Kidney tubule cell (primary cell): ENCODE results near the gene COL9A3.

Experiments used
- DNase-seq: peaks from one replicate; pipeline ENCODE4 v3.0.0-alpha.2; 2018; ENCODE audit warnings: low spot score

Gene COL9A3

DNA sequence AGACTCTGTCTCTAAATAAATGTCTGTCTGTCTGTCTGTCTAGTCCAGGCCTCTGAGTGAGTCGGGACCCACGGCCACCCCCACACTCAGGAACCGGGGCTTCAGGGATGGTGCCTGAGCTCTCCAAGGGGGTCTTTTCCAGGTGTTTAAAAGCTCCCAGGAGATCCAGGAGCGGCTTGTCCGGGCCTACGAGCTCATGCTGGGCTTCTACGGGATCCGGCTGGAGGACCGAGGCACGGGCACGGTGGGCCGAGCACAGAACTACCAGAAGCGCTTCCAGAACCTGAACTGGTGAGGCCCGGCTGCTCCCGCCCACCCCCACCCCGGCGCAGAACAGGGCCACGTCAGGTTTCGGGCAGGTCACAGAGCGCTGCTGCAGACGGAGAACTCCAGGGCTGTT, 5.5 kb upstream of the COL9A3 start:
- no peak for DNase-seq

DNA sequence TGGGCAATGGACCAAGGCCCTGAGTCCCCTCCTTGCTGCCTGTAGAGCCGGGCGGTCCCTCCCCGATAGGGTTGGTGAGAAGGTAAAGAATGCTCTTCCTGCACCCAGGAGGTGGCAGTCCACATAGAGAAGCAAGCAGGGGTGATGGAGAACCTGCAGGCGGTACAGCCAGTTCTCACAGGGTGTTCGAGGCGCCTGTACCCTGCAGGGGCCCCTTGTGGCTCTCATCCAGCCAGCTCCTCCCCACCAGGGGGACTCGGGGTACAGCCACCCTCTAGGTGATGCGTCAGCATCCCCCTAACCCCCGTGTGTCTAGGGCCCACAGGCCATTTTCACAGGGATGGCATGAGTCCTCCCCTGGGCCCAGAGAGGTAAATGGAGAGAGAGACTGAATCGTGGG, 5.1 kb upstream of the COL9A3 start:
- DNase-seq = no peak

DNA sequence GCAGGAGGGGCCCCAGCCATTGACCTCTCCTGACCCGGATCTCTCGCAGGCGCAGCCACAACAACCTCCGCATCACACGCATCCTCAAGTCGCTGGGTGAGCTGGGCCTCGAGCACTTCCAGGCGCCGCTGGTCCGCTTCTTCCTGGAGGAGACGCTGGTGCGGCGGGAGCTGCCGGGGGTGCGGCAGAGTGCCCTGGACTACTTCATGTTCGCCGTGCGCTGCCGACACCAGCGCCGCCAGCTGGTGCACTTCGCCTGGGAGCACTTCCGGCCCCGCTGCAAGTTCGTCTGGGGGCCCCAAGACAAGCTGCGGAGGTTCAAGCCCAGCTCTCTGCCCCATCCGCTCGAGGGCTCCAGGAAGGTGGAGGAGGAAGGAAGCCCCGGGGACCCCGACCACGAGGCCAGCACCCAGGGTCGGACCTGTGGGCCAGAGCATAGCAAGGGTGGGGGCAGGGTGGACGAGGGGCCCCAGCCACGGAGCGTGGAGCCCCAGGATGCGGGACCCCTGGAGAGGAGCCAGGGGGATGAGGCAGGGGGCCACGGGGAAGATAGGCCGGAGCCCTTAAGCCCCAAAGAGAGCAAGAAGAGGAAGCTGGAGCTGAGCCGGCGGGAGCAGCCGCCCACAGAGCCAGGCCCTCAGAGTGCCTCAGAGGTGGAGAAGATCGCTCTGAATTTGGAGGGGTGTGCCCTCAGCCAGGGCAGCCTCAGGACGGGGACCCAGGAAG, 4.5 kb upstream of the COL9A3 start:
- DNase-seq = no peak

DNA sequence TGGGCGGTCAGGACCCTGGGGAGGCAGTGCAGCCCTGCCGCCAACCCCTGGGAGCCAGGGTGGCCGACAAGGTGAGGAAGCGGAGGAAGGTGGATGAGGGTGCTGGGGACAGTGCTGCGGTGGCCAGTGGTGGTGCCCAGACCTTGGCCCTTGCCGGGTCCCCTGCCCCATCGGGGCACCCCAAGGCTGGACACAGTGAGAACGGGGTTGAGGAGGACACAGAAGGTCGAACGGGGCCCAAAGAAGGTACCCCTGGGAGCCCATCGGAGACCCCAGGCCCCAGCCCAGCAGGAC, 4.0 kb upstream of the COL9A3 start:
- no peak for DNase-seq

DNA sequence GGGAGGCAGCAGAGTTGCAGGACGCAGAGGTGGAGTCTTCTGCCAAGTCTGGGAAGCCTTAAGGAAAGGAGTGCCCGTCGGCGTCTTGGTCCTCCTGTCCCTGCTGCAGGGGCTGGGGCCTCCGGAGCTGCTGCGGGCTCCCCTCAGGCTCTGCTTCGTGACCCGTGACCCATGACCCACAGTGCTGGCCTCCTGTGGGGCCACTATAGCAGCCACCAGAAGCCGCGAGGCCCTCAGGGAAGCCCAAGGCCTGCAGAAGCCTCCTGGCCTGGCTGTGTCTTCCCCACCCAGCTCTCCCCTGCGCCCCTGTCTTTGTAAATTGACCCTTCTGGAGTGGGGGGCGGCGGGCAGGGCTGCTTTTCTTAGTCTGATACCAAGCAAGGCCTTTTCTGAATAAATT, 3.3 kb upstream of the COL9A3 start:
- DNase-seq = no peak

DNA sequence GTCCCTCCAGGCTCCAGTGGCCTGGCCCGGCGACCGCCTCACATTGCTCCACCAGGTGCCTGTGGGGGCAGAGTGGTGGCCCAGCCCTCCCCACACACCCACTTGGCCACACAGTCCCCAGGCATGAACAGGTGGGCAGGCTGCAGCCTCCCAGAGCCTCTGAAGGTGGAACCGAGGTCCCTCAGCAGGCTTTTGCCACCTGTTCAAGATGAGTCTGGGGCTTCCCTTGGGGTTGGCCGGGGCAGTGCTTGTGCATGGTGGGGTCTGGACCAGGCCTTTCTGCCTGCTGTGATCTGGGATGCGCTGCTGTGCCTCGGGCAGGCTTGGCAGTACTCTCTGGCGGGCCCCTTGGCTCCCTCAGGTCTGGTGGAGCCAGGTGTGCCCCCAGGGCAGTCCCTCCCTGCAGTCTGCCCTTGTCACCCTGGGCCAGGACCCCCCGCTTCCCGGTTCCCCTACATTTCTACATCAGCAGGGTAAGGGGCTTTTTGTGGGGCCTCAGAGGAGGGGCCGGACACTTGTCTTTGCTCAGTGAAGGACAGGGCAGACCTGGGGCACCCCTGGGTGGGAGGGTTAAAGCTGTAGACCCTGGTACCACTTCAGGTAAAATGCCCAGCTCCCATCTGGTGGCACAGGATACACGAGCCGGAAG, 2.7 kb upstream of the COL9A3 start:
- DNase-seq = no peak

DNA sequence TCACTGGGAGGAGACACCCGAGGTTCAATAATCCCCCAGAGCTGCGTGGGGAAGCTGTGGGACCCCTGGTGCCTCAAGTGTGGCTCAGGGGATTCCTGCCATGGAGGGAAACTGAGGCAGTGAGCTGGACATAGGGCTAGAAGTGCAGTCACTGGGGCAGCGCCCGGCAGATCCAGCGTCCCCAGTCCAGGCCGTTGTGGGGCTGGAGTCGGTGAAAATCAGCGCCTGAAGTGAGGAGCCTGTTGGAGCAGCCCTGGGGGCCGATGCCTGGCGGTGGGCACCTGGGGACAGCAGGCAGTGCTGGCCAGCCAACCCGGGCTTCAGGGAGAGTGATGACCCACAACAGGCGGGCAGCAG, 2.2 kb upstream of the COL9A3 start:
- DNase-seq = no peak

DNA sequence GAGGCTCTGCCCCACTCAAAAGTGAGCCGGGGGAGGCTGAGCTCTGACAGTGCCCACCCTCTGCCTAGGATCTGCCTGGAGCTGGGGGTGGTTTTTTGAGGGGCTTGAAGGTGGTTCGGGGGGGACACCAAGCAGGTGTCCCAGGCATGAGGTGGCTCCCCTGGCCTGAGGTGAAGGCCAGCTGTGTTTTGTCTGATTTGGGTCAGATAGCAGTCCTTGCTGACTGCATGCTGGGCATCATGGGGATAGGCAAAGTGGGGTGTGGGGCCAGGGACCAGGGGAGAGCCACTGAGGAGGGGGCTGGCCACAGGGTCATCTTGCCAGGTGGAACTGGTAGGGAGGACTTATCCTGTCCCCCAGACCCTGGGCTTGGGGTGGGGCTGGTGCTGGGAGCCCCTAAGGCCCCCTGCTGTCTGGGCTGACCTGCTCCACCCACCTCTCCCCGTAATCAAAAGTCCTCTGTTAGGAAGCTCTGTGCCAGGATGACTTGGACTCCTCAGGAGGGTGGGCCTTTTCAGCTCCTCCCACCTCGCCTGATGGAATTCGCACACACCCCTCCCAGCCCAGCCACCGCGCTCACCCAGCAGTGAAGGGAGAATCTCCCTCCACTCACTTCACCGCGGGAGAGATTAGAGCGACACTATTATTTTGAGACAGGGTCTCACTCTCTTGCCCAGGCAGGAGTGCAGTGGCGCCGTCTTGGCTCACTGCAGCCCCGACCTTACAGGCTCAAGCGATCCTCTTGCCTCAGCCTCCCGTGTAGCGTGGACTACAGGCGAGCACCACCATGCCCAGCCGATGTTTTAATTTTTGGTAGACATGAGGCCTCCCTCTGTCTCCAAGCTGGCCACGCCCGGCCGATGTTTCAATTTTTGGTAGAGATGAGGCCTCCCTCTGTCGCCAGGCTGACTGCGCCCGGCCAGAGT, 1.5 kb upstream of the COL9A3 start:
- DNase-seq = peak; percentile 56

DNA sequence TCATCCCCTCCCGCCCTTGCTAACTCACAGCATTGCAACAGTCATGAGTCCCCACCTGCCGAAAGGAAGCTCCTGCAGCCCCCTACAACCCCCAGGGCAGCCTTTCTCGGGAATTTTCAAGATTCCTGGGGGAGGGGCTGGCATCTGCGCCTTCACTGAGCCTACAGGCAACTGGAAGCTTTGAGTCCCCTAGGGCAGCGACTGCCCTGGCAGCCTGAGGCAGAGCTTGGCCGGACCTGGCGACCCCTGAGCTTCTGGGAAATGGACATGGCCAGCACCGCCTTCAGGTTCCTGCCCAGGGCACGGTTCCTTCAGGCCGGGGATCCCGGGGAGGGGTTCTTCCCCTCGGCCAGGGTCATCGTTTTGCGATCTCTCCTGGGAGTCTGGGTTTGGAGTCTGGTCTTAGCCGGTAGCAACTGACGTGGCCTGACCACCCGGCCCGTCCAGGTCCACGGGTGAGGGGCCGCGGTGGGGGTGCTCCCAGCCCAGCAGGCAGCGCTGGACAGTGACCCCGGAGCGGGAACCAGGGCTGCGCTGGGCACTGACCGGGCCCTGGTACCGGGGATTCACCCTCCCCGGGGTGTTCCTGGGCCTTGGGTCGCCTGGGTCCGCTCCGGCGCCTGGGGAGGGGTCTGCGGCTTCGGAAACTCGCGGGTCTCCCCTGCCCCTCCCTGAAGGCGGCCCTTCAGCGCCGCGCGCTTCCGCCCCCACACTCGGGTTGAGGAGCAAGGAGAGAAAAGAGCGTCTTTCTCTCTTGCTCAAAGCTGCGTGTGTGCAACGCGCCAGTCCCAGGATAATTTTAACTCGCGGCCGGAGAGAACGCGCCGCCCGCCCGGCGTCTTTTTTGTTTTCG, 593 bp upstream of the COL9A3 start:
- no peak for DNase-seq

DNA sequence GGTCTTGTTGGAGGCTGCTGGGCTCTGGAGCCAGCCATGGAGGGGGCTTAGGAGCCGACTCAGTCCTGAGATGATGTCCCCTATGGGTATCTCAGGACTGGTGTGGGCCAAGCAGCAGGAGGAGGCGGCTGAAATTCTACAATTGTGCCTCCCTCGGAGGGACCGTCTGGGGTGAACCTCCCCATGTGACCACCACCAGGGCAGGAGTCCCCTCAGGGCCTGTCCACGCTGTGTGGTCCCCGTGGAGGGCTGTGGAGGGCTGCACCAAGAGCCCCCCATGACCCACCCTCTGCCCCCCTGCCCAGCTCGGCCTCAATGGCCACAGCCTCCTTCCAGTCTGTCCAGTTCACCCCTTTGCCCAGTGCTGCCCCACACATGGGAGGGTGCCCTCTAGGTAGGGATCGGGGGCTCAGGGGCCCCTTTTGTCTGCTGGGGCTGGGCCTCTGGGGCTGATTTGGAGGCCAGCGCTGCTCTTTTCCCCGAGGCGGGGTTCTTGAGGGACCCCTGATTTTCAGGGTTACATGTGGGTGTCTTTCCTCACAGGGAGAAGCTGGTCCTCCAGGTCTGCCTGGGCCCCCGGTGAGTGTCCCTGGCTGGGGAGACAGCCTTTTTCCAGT, 1.2 kb downstream of the COL9A3 start:
- DNase-seq = no peak

DNA sequence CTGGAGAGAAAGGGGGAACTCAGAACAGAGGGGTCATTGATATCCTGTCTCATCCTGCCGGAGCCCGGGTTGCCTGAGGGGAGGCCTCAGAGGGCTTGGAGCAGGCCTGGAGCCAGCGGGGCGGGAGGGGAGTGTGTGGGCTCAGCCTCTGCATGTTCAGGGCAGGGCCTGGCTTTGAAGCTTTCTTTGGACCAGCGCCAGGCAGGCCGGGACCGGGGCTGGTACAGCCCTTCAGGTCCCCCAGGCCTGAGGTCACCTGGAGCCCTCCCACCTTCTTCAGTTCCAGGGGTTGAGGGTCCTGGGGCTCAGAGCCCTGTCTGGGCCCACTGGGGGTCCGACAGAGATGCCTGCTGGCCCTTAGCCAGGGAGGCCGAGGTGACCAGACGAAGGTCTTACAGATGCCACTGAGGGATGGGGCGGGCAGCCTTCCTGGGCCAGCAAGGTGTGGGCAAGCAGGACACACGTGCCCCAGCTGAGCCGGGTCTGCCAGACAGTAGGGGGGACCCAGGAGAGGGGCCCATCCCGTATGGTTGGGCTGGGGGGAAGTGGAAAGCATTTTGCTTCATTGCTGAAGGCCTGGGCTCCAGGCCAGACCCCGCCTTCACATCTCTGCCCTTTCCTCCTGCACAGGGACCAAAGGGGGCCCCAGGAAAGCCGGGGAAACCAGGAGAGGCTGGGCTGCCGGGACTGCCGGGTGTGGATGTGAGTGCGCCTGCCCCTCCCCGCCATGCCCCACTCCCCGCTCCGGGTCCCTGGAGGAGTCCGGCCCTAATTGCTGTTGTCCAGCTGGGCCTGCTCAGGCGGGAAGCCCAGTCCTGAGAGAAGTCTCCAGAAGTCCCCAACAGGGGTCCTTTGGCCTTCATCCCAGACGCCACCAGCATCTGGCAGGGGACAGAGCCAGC, 2.0 kb downstream of the COL9A3 start:
- DNase-seq = no peak

DNA sequence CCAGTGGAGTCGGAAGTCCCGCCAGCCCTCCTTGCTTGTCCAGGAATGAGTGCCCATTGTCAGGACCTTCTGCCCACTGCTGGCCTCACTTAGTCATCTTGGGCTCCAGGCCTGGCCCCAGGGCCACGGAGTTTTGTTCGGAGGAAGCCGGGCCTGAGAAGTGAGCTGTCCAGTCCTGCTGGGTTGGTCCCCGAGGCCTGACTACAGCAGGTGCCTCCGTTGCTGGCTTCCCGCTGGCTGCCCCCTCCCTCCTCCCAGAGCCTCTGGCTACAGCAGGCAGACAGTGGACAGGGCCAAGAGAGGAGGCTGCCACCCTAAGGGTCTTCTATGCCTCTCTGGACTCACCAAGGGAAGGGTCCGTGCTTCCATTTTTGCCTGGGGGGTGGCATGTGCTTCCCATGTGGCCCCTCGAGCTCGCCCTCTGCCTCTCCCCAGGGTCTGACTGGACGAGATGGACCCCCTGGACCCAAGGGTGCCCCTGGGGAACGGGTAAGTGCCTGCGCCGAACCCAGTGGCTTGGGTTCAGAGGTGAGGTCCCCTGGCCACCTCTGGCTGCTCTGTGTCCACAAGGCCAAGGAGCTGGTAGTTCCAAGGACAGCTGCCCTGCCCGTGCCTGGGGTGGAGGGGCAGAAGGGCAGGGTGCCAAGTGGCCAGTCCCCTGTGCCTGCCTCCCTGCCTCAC, 2.8 kb downstream of the COL9A3 start:
- peak; percentile 43 for DNase-seq

DNA sequence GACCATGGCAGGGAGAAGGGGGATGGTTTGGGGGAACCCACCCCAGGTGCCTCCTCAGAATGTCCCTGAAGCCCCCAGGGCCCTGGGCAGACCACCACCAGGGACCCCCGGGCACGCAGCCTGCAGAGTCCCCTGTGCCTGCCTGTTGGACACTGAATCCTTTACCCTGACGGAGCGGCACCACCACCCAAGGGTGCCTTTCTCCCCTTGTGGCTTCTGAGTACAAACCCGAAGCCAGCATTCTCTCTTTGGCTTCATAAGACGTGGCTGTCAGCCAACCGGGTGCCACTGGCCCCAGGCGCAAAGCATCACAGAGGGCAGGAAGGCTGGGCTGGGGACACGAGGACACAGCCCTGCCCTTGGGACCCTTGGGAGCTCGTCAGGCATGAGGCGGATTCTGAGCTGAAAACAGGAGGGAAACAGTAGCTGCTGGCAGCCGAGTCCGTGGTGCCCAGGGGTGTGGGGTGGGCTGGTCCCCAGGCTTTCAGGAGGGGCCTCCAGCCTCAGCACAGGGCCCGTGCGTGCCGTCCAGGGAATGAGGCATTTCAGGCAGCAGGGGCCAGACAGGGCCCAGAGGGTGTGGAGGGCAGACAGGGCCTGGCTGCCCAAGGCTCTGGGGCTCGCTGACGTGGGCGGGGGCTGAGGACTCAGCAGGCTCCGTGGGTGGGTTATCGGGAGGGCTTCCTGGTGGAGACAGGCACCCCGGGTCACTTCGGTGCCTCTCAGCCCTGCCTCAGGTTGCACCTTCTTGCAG, 3.5 kb downstream of the COL9A3 start:
- DNase-seq = no peak

DNA sequence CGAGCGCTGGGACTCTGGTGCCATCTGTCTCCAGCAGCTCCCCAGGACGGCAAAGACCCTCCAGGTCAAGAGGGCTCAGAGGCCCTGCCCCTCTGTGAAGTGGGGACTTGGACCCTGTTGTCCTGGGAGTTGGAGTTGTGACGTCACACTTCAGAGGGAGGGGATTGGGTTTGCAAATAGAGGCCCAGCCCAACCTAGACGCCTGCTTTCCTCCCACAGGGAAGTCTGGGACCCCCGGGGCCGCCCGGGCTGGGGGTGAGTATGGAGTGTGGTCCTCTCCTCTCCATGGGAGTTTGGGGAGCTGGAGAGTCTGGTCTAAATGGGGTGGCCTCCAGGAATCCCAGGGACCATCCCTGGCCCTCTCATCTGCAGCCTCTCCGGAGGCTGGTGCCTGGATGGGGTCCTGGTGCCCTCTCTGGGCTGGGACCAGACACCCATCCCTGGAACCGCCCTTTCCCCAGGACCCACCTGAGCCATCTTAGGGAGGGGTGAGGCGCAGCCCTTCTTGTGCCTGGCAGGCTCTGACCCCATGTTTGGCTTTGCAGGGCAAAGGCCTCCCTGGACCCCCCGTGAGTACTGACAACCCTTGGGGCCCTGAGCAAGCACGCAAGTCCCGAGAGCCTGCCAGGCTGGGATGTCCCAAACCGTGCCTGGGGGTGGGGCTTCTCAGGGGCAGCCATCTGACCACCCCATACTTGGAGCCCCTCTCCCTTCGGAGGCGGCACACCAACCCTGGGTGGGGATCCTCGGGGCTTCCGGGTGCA, 4.3 kb downstream of the COL9A3 start:
- no peak for DNase-seq

DNA sequence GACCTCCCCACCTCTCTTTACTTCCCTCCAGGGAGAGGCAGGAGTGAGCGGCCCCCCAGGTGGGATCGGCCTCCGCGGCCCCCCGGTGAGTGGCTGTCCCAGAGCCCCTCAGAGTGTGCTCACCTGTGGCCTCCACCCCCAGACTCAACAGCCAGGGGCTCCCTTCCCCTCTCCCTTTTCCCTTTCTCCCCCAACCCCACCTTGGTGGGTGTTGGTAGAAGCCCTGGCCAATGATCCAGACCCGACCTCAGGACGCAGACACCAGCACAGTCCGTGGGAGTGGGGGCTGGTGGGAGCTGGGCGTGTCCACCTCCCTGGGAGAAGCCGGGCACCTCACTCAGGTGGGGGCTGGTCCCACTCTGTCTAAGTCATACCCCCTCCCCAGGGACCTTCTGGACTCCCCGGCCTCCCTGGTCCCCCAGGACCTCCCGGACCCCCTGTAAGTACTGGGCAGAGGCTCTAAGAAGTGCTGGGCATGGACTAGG, 4.9 kb downstream of the COL9A3 start:
- DNase-seq = no peak

DNA sequence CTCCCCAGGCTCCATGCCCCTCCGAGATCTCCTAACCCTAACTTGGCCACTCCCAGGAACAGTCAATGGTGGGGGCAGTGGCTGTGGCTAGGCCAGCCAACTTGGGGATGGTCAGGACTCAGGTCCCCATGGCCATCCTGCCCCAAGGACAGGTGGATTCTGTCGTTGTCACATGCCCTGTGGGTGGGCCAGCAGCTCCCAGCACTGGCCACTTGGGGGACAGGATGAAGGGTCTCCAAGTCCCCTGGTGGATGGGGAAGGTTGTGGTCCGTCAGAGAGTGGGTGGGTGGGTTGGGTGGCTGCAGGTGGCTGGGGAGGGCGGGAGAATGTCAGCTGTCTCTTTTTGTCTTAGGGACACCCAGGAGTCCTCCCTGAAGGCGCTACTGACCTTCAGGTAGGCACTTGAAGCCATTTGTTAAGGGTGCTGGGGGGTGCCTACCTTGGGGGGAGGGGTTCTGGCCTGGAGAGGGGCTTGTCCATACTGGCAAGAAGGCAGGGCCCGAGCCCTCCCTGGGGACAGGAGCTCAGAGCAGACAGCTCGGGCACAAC, 5.5 kb downstream of the COL9A3 start:
- no peak for DNase-seq

DNA sequence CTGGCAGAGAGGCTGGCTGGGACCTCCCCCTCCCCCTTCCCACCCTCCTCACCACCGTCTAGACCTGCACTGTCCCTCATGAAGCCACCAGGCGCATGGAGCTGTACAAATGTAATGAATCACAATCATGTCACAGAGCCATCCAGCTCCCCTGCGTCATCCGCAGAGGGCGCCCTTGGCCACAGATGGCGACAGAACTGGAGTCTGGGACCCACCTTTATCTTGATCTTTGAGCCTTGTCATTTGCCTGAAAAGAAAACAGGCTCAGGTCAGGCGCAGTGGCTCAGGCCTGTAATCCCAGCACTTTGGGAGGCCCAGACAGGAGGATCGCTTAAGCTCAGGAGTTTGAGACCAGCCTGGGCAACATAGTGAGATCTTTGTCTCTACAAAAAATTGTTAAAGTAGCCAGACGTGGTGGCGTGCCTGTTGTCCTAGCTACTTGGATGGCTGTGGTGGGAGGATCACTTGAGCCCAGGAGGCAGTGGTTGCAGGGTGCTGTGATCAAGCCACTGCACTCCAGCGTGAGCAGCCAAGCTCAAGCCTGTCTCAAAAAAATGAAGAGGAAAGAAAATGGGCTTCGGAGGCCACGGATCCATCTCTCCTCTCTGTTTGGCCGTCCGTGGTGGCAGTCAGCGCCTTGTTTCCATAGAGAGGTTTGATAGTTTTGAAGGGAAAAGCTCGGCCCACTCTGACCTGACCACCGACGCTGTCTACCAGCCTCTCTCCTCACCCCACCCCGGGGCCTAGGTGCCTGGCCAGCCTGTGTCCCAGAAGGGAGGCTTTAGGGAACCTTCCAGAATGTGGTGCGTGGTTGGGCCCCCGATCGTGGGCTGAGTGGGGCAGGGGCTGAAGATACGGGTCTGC, 6.2 kb downstream of the COL9A3 start:
- peak; percentile 61 for DNase-seq
